BE2C (cell line): Measurements from ENCODE around the gene B4GALT2.
A peak's percentile ranks its signal among the peaks of the same experiment; 100 is the strongest.

Experiments used
- DNase-seq: peaks from one replicate; pipeline ENCODE4 v3.0.0-alpha.2; 2020
- H3K27me3 ChIP-seq: fragments of 250-450 bp; sonication (Bioruptor Pico); 2 replicates; pipeline ENCODE4 v1.5.1; 2020; ENCODE audit warnings: mild to moderate bottlenecking
- H3K36me3 ChIP-seq: fragments of 250-450 bp; sonication (Bioruptor Pico); 2 replicates; pipeline ENCODE4 v1.5.1; 2020; ENCODE audit warnings: mild to moderate bottlenecking
- H3K4me1 ChIP-seq: fragments of 250-450 bp; sonication (Bioruptor Pico); 2 replicates; pipeline ENCODE4 v1.5.1; 2020
- H3K4me3 ChIP-seq: 2 replicates; pipeline ENCODE4 v1.5.1; 2011; ENCODE audit warnings: low read depth, low read length
- H3K9me3 ChIP-seq: fragments of 250-450 bp; sonication (Bioruptor Pico); 2 replicates; pipeline ENCODE4 v1.5.1; 2020
- TF ChIP-seq, protein P1 (sequence below): IDR thresholded peaks from 2 replicates; pipeline ENCODE4 v1.5.1; 2012; ENCODE audit warnings: mild to moderate bottlenecking, low read depth, low read length

B4GALT2 gene

DNA sequence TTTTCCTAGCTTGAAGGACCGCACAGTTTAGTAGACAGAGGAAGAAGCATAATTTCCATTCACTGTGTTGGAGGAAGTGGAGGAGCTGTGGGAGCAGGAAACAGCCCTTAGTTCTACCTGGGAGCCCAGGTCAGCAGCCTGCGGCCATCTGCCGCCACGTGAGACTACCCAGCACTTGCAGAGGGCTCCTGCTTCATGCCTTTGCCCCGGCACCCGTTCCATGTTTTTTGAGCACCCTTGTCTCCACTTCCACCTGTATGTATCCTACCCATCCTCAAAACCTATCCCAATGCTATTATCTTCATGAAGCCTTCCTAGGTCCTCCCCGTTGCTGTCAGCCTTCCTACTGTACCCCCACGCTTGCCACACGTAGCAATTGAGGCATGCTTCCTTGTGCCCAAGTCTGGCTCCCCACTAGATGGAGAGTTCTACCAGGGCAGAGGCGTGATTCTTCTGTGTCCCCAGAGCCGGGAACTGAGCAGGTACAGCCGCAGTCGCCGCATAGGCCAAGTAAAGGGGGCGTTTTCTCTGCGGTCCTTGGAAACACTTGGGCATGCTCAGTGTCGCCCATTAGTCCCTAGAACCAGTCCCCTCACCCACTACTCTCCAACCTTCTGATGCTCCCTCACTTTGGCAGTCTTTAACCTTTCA, 50.4 kb downstream of the B4GALT2 start:
- no peak for DNase-seq

DNA sequence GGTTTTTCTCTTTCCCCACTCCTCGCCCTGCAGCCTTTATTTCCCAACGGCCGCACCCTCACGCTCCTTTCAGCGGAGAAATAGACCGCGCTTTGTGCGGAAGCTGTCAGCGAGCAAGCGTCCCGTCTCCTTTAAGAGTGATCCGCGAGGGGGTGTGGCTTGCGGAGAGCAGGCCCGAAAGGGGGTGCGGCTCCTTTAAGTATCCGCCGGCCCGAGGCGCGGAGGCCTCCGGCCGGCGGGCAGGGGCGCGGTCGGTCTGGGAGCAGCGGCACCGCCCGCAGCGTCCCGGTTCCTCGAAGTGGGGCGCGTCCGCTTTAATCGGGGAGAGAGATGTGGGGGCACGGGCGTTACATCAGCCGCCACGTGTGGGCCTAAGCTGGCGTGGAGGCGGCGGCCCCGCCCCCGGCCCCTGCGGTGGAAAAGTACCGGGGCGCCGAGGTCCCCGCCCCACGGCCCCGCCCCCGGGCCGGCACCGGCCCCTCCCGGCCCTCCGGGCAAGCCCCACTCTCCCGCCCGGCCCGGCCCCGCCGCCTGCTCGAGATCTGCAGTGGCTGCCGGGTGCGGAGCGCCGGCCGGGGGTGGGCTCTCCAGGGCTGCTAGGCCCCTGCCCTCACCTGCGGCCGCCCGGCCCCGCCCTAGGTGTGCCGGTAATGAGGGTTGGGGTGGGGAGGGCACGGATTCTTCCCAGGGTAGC, 51.0 kb downstream of the B4GALT2 start:
- Histone ChIP-seq H3K4me3 (peak overlapping the region; percentile 59), H3K36me3 (no peaks in the 10 kb centered on the region), H3K9me3 (no peaks in the 10 kb centered on the region), H3K4me1 (no peaks in the 10 kb centered on the region; the same call in none of the 2 replicates), H3K27me3 (no peaks in the 10 kb centered on the region)
- TF ChIP-seq, protein P1, sequence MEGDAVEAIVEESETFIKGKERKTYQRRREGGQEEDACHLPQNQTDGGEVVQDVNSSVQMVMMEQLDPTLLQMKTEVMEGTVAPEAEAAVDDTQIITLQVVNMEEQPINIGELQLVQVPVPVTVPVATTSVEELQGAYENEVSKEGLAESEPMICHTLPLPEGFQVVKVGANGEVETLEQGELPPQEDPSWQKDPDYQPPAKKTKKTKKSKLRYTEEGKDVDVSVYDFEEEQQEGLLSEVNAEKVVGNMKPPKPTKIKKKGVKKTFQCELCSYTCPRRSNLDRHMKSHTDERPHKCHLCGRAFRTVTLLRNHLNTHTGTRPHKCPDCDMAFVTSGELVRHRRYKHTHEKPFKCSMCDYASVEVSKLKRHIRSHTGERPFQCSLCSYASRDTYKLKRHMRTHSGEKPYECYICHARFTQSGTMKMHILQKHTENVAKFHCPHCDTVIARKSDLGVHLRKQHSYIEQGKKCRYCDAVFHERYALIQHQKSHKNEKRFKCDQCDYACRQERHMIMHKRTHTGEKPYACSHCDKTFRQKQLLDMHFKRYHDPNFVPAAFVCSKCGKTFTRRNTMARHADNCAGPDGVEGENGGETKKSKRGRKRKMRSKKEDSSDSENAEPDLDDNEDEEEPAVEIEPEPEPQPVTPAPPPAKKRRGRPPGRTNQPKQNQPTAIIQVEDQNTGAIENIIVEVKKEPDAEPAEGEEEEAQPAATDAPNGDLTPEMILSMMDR: no peak
- peak; percentile 79 for DNase-seq

More for the DNA sequence above, 50.4 kb downstream of the B4GALT2 start:
- Histone ChIP-seq H3K9me3 (no peaks in the 10 kb centered on the region), H3K4me1 (no peaks in the 10 kb centered on the region; the same call in none of the 2 replicates), H3K27me3 (no peaks in the 10 kb centered on the region), H3K36me3 (no peaks in the 10 kb centered on the region), H3K4me3 (peak overlapping the region; percentile 59)
- TF ChIP-seq, protein P1: no peak

DNA sequence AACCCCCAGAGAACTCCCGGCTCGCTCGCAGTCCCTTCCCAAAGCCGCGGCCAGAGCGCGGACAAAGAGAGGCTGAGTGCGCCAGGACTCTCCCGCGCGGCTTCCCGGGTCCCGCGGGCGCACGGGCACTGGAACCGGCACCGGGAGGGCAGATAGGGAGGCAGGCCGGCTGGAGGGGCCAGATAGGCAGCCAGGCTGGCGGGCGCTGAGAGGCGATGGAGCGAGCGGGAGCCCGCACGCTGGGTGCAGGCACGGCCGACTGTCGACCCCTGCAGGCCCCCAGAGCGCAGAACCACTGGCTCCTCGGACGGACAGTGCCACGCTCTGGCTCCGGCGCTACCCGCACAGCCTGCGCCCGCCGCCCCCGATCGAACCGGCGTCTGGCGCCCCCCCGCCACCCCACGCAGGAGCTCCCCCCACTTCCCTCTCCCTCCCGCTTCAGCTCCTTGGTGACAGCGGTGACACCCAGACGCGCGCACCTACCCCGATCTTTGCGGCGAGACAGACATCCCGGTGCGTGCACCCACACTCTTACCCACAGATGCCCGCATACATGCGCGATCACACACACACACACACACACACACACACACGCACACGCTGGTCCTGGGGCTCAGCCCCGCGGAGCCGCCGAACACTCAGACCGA, 51.7 kb downstream of the B4GALT2 start:
- peak overlapping the region; percentile 59 for H3K4me3 ChIP-seq
- H3K4me1 ChIP-seq: no peaks in the 10 kb centered on the region; the same call in none of the 2 replicates
- H3K27me3 ChIP-seq: no peaks in the 10 kb centered on the region
- TF ChIP-seq, protein P1: peak; percentile 14; the same call in 1 of the 2 replicates
- H3K9me3 ChIP-seq: no peaks in the 10 kb centered on the region
- no peaks in the 10 kb centered on the region for H3K36me3 ChIP-seq
- DNase-seq: peak; percentile 66

DNA sequence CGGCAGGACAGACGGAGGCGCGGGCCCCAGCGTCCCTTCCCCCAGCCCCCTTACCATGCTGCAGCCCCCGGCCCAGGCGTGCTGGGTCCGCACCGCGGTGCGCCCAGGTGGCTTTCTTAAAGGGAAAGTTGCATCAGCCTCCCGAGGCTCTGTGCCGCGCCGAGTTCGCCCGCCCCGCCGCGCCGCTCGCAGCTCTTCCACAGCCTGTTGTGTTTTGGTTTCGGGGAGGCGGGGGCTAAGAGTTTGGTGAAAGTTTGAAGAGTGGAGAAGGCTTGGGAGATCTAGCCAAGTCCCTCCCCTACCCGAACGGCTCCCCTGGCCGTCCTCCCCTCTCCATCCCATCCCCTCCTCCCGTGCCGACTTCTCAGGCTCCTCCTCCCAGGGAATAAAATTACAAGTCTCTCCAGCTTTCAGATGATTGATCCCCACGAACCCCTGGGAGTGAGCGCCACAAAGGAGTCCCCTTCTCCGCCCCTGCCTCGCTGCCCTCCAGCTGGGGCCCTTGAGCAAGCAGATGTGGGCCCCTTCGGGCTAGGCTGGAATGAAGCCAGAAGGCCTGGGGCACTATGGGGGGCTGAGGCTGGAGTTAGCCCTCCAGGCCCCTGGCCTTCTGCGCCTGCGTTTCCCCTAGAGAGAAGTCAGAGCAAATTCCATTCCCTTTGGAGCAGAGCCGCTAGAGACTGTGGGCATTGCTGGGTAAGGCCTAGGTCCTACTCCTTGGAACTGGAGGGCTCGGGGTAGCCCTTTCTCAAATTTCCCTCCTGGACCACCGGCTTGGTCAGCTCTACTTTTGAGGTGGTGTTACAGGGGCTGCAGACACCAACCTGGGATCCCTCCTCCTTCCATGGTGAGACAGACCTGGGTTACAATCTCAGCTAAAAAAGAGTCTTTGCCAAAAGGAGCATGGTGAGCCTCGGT, 52.5 kb downstream of the B4GALT2 start, which contains the start of gene SLC6A9:
TSS of gene SLC6A9 (minus strand) at position 211 of the 918 bp plus-strand sequence. CDS start 7,185 bp downstream, outside the sequence.
- peak within 1 kb of the TSS; percentile 59 for H3K4me3 ChIP-seq
- peaks cover 3% of the 10 kb centered on the region for H3K4me1 ChIP-seq
- no peaks in the 10 kb centered on the region for H3K36me3 ChIP-seq
- TF ChIP-seq, protein P1: no peak
- no peaks in the 10 kb centered on the region for H3K9me3 ChIP-seq
- H3K27me3 ChIP-seq: no peaks in the 10 kb centered on the region
- peak; percentile 24 for DNase-seq

DNA sequence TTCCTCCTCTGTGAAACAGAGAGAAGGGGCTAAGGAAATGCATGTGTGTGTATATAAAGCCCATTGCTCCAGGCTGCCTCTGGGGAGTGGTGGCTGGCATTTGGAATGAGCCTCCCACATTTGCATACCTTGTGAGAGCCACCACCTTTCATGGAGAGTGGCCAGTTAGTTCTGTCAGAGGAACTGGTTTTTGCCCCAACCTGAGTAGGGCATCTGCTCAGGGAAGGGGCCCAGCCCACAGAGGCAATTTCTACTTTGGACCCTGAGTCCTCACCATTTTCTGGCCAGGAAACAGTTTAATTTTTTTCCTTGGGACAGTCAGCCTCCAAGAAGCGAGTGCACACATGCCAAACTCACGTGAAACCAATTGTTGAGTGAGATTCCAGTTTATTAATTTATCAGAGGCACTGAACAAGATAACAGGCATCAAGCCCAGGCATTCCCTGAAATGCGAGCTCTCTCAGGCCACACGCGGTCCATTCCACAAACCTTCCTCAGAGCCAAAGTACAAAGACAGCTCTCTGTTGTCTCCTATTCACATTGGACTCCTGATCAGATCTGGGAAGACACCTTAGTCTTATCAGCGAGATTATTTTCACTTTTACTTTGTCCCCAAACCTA, 53.3 kb downstream of the B4GALT2 start:
- TF ChIP-seq, protein P1: no peak
- Histone ChIP-seq H3K9me3 (no peaks in the 10 kb centered on the region), H3K27me3 (no peaks in the 10 kb centered on the region), H3K4me3 (no peak overlapping the region), H3K4me1 (peaks cover 8% of the 10 kb centered on the region), H3K36me3 (no peaks in the 10 kb centered on the region)
- DNase-seq: no peak
